HepG2 (cell line): ENCODE data around the gene PRMT7.

Experiments used
- HDAC2 ChIP-seq: sonication (generic); formaldehyde crosslinking; IDR thresholded peaks from 2 replicates; pipeline ENCODE4 v1.4.0; 2020; ENCODE audit warnings: missing genetic modification reagents
- MAFK ChIP-seq, 2 experiments: IDR thresholded peaks in 1 of 2; conservative IDR thresholded peaks in 1 of 2; 2 replicates each; pipeline ENCODE4 v1.6.1; 2011; ENCODE audit warnings: improper control_type of control experiment in 2 of 2, low read length in 2 of 2
- ZBTB1 ChIP-seq: sonication (generic); formaldehyde crosslinking; IDR thresholded peaks from 2 replicates; pipeline ENCODE4 v1.4.0; 2020; ENCODE audit warnings: missing genetic modification reagents, borderline replicate concordance
- TF ChIP-seq, protein P1 (sequence below): sonication (generic); formaldehyde crosslinking; IDR thresholded peaks from 2 replicates; pipeline ENCODE4 v1.4.0; 2020; ENCODE audit warnings: missing genetic modification reagents
- TF ChIP-seq, protein P2 (sequence below): IDR thresholded peaks from 2 replicates; pipeline ENCODE4 v1.6.1; 2016; ENCODE audit warnings: mild to moderate bottlenecking

DNA sequence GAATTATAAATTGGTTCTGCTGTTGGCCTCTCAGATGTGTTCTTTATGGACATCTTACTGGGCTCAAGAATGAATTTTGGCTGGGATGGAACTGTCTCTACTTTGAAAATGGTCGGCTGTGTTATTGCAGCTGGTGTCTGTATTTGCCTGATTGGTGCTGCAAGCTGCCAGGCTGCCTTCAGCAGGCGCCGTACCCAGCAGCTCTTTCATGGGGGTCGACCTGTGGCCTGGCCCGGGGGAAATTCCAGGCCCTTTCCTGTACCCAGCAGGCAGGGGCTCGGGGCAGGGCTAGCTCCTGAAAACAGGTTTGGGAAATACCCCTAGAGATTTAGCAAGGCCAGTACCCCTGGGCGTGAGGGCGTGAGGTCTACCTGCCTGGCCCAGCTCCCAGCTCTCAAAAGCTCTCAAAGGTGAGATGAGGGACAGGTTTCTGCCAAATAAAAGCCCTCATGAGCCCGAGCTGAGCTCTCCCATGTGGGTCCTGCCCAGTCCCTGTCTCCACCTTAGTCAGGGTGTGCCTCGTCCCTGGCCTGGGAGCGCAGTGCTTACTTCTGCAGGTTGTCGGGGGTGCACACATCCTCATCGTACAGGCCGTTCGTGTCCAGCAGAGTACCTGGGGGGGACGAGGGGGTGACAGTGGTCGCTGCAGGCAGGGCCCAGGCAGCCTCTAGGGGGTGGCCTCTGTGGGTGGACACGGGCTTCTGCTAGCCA, 52.3 kb downstream of the PRMT7 start:
- TF ChIP-seq, protein P1, sequence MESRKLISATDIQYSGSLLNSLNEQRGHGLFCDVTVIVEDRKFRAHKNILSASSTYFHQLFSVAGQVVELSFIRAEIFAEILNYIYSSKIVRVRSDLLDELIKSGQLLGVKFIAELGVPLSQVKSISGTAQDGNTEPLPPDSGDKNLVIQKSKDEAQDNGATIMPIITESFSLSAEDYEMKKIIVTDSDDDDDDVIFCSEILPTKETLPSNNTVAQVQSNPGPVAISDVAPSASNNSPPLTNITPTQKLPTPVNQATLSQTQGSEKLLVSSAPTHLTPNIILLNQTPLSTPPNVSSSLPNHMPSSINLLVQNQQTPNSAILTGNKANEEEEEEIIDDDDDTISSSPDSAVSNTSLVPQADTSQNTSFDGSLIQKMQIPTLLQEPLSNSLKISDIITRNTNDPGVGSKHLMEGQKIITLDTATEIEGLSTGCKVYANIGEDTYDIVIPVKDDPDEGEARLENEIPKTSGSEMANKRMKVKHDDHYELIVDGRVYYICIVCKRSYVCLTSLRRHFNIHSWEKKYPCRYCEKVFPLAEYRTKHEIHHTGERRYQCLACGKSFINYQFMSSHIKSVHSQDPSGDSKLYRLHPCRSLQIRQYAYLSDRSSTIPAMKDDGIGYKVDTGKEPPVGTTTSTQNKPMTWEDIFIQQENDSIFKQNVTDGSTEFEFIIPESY (CRISPR knock-in tag) = no peak
- TF ChIP-seq, protein P2, sequence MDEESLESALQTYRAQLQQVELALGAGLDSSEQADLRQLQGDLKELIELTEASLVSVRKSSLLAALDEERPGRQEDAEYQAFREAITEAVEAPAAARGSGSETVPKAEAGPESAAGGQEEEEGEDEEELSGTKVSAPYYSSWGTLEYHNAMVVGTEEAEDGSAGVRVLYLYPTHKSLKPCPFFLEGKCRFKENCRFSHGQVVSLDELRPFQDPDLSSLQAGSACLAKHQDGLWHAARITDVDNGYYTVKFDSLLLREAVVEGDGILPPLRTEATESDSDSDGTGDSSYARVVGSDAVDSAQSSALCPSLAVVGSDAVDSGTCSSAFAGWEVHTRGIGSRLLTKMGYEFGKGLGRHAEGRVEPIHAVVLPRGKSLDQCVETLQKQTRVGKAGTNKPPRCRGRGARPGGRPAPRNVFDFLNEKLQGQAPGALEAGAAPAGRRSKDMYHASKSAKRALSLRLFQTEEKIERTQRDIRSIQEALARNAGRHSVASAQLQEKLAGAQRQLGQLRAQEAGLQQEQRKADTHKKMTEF (CRISPR knock-in tag) = no peak
- no peak for TF ChIP-seq ZBTB1 (CRISPR knock-in tag)
- no peak for TF ChIP-seq MAFK (conservative IDR thresholded peaks at IDR 0.05 in 1 of 2, IDR thresholded peaks at IDR 0.05 in 1 of 2; ENCODE audit: low read length in 2 of 2)
- no peak for TF ChIP-seq HDAC2 (CRISPR knock-in tag)
